Pulmonary artery endothelial cell (primary cell): Measurements from ENCODE around the gene CD8B2. TPM values are rescaled to one million over a fixed set of nuclear protein-coding genes. Genes with fewer than 3 reads are reported as not detected.
"Not testable (repeated sequence)": the region's sequence is repeated elsewhere in the genome, so short reads cannot be mapped to it uniquely, and the experiment has no call there.

Source experiments
- DNase-seq: peaks from one replicate; pipeline ENCODE4 v3.0.0-alpha.2; 2011; ENCODE audit warnings: low read depth, low spot score
- total RNA-seq: library from RNA; depleted of rRNA; stranded (reverse); fragments of >200 nt; gene quantifications from 2 replicates; pipeline ENCODE4 v1.2.3, GENCODE V29; 2014

CD8B2 gene
- total RNA-seq, 1 donor from 2014 or later: not detected

GRCh38 chr2:106551417-106552130 lies 64.4 kb downstream of the CD8B2 start:
- no peak for DNase-seq

GRCh38 chr2:106552921-106553320 lies 65.8 kb downstream of the CD8B2 start:
- DNase-seq: no peak

GRCh38 chr2:106553321-106553720 lies 66.2 kb downstream of the CD8B2 start:
- DNase-seq: no peak

GRCh38 chr2:106554411-106554810 lies 67.2 kb downstream of the CD8B2 start:
- DNase-seq: no peak

- no peak for DNase-seq
These were observed 67.9 kb downstream of the CD8B2 start for GRCh38 chr2:106555053-106555452.

DNA sequence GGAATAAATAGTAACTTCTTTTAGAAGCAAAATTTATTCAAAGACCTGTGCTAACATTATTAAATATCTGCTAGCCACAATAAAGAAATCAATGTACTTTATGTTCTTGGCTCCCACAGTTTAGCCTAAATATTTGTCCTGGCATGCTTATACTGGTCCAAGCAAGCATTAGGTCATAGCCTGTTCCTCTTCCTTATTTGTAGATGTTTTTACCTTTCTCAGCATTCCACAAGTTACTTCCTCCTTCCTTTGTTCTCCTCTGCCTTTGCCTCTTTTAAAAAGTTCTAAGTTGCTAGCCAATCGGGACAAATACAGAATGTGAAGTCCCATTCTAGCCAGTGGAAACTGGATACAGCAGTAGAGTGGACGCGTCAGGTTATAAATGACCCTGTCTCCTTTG lies 72.6 kb downstream of the CD8B2 start:
- DNase-seq: not testable (repeated sequence)

DNA sequence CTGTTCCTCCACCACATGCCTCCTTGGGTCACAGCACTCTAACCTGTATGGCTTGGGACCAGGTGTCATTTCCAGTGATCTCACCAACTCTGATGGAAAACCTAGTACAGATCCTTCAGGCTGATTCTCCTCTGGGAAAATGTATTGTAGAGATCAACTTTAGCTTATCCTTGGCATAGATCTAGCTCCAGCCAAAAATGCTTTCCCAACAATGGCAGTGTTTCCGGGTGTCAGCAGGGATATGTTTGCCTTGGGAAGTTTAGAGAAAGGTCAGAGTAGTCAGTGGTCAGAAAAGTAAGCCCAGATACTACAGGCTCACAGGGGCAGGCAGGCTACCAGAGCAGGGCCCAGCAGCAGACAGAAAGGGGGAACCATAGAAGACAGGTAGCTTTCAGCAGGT lies 73.6 kb downstream of the CD8B2 start:
- DNase-seq: no peak

- no peak for DNase-seq
These were observed 74.2 kb downstream of the CD8B2 start for GRCh38 chr2:106561356-106561755.

GRCh38 chr2:106561803-106562202 lies 74.6 kb downstream of the CD8B2 start:
- no peak for DNase-seq

DNA sequence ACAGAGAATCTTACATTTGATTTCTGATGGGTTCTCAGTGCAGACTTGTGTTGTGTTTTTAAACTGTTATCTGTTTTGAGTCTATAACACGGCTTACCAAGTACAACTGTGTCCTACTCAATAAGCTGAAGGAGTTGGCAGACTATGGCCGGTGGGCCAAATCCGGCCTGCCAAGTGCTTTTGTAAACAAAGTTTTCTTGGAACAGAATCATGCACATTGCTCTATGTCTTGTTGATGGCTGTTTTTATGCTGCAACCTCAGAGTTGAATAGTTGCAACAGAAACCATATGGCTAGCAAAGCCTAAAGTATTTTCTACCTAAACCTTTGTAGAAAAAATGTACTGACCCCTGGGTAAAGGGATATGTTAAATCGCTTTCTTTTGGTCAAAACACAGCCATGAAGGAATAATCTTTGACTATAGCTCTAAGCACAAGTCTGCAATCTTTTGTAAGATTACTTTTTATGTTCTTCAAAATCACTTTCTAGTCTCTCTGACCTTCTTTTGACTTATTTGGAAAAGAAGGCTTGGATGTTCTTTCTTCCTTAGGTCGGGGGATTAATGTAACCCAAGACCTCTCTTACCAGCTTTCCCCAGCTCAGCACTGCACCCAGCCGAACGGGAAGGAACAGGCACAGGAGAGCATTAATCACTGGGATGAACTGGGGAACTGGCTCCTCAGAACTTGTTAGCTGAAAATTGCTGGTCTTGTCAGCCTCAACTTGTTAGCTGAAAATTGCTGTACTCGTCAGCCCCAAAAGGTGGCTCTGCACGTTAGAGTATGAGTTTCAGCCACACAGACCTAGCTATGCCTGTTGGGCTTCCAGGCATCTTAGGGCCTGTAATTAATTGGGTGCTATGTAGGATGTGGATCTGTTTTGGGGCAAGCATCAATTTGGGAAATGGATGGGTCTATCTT lies 75.4 kb downstream of the CD8B2 start:
- no peak for DNase-seq

GRCh38 chr2:106563195-106563594 lies 76.0 kb downstream of the CD8B2 start:
- no peak for DNase-seq

- DNase-seq: no peak
These were observed 78.4 kb downstream of the CD8B2 start for GRCh38 chr2:106565599-106565998.

DNA sequence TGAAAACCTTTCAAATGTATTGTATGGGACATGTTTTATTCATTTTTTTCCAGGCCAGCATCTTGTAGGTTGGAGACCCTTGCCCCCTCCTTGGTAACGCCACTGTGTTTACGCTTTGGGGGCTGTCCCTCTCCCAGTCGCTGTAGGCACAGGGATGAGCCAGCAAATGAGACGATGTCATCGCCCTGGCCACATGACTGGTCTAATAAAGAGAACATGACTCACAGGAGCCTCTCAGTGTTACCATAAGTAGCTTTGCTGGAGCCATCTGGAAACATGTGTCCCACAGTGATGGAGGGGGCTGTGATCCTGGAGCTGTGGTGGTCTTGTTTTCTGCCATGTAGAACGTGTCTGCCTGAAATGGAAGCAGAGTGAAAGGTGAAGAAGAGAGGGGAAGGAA lies 78.9 kb downstream of the CD8B2 start:
- DNase-seq: no peak

GRCh38 chr2:106566484-106566883 lies 79.3 kb downstream of the CD8B2 start:
- not testable (repeated sequence) for DNase-seq

- no peak for DNase-seq
These were observed 83.2 kb downstream of the CD8B2 start for GRCh38 chr2:106570316-106570715.

Other genes starting within 250 kb of the CD8B2 start
- gene RGPD3, start 19.0 kb upstream of the CD8B2 start, total RNA-seq: 0.18 and 0.20 TPM in 2 replicates